ENCODE results near the gene NMUR1.

DNA sequence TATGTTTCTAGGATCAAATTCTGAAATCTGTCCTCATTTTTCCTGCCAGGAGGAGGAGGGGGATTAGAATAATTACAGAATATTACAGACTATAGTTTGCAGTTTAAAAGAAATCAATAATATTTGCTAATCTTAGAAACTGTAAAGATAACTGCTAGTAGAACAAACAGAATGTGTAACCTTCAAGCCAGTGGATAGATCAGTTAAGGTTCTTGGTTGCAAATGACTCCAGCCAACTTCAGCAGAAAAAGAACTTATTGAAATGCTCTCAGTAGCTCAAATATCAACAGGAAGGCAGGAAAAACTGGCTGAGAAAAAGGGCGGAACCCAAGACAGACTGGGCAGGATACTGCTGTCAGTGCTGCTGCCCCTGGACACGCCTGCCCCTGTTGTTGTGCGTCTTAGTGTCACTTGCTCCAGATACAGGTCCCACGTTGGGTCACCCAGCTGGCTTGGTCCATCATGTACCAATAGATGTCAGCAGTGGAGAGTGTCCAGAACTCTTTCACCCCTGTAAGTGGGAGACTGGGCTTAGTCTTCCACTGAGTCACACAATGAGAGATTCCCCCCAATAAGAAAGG lies 10.2 kb downstream of the NMUR1 start:
- TF ChIP-seq POLR2A (IDR thresholded peaks at IDR 0.05) (no peak), POLR2AphosphoS5 (IDR thresholded peaks at IDR 0.05) (no peak), EP300 (IDR thresholded peaks at IDR 0.05; ENCODE audit: low read depth) (no peak)
- TF ChIP-seq, protein P1, sequence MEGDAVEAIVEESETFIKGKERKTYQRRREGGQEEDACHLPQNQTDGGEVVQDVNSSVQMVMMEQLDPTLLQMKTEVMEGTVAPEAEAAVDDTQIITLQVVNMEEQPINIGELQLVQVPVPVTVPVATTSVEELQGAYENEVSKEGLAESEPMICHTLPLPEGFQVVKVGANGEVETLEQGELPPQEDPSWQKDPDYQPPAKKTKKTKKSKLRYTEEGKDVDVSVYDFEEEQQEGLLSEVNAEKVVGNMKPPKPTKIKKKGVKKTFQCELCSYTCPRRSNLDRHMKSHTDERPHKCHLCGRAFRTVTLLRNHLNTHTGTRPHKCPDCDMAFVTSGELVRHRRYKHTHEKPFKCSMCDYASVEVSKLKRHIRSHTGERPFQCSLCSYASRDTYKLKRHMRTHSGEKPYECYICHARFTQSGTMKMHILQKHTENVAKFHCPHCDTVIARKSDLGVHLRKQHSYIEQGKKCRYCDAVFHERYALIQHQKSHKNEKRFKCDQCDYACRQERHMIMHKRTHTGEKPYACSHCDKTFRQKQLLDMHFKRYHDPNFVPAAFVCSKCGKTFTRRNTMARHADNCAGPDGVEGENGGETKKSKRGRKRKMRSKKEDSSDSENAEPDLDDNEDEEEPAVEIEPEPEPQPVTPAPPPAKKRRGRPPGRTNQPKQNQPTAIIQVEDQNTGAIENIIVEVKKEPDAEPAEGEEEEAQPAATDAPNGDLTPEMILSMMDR (IDR thresholded peaks at IDR 0.05), result no peak
